DOHH2 (cell line): ENCODE measurements around the gene ARL6IP6.

Source experiments
- H3F3A ChIP-seq: fragments of 200-600 bp; sonication (generic), shearing (Covaris generic); 2 replicates; pipeline ENCODE4 v1.6.0; 2016; ENCODE audit warnings: antibody characterized with exemption, mild to moderate bottlenecking; ENCODE audit not compliant: control insufficient read depth, insufficient read depth
- H3K27ac ChIP-seq: fragments of 200-600 bp; sonication (generic); 2 replicates; pipeline ENCODE4 v1.5.1; 2014; ENCODE audit warnings: low read depth, mild to moderate bottlenecking, low read length, moderate library complexity
- H3K27me3 ChIP-seq: fragments of 200-600 bp; sonication (generic); 2 replicates; pipeline ENCODE4 v1.6.1; 2014; ENCODE audit warnings: mild to moderate bottlenecking, low read length, mixed read lengths; ENCODE audit not compliant: control insufficient read depth
- H3K36me3 ChIP-seq: fragments of 200-600 bp; sonication (generic); 2 replicates; pipeline ENCODE4 v1.6.1; 2014; ENCODE audit warnings: mild to moderate bottlenecking, low read length, moderate library complexity, mixed read lengths; ENCODE audit not compliant: control insufficient read depth
- H3K4me1 ChIP-seq: fragments of 200-600 bp; sonication (generic); 2 replicates; pipeline ENCODE4 v1.6.1; 2014; ENCODE audit warnings: mild to moderate bottlenecking, low read length, mixed read lengths; ENCODE audit not compliant: control insufficient read depth
- H3K4me2 ChIP-seq: fragments of 200-600 bp; sonication (generic); 2 replicates; pipeline ENCODE4 v1.6.0; 2014; ENCODE audit warnings: mild to moderate bottlenecking, low read length, moderate library complexity
- H3K4me3 ChIP-seq: fragments of 200-600 bp; sonication (generic); 2 replicates; pipeline ENCODE4 v1.5.1; 2014; ENCODE audit warnings: mild to moderate bottlenecking, low read length, mixed read lengths
- H3K79me2 ChIP-seq: fragments of 200-600 bp; sonication (generic); 2 replicates; pipeline ENCODE4 v1.6.1; 2014; ENCODE audit warnings: mild to moderate bottlenecking, low read length, mixed read lengths; ENCODE audit not compliant: control insufficient read depth
- H3K9me2 ChIP-seq: fragments of 200-600 bp; sonication (generic); replicated peaks from 2 replicates; pipeline ENCODE4 v1.6.1; 2014; ENCODE audit warnings: mild to moderate bottlenecking, low read length, mixed read lengths; ENCODE audit not compliant: control insufficient read depth
- H3K9me3 ChIP-seq: fragments of 200-600 bp; sonication (generic); 2 replicates; pipeline ENCODE4 v1.6.1; 2014; ENCODE audit warnings: antibody characterized with exemption, low read length, mixed read lengths; ENCODE audit not compliant: control insufficient read depth, insufficient read depth
- H4K20me1 ChIP-seq: fragments of 200-600 bp; sonication (generic); 2 replicates; pipeline ENCODE4 v1.6.0; 2014; ENCODE audit warnings: low read depth, mild to moderate bottlenecking, antibody characterized with exemption, low read length, moderate library complexity; ENCODE audit not compliant: control insufficient read depth, insufficient read depth
- CTCF ChIP-seq: fragments of 200-600 bp; sonication (generic); IDR thresholded peaks from one replicate; pipeline ENCODE4 v1.5.1; 2014; ENCODE audit warnings: antibody characterized with exemption, mild to moderate bottlenecking, low read depth, low read length; ENCODE audit not compliant: poor library complexity, severe bottlenecking
- EZH2phosphoT487 ChIP-seq: fragments of 200-600 bp; sonication (generic); IDR thresholded peaks from 2 replicates; pipeline ENCODE4 v1.6.1; 2017; ENCODE audit warnings: borderline replicate concordance, mild to moderate bottlenecking, antibody characterized with exemption, low read length, moderate library complexity, mixed read lengths

Gene ARL6IP6

GRCh38 chr2:152763651-152764050 is 45.2 kb downstream of the ARL6IP6 start:
- no peaks in the 10 kb centered on the region for H3K4me1 ChIP-seq
- no peak for TF ChIP-seq EZH2phosphoT487
- TF ChIP-seq CTCF = no peak
- H3K27ac ChIP-seq = no peak overlapping the region
- no peaks in the 10 kb centered on the region for H3K9me2 ChIP-seq
- no peak overlapping the region for H3K4me3 ChIP-seq
- no peaks in the 10 kb centered on the region for H4K20me1 ChIP-seq
- no peaks in the 10 kb centered on the region for H3K9me3 ChIP-seq
- peaks cover 40% of the 10 kb centered on the region for H3K36me3 ChIP-seq
- no peaks in the 10 kb centered on the region for H3F3A ChIP-seq
- H3K27me3 ChIP-seq = no peaks in the 10 kb centered on the region
- H3K79me2 ChIP-seq = no peaks in the 10 kb centered on the region
- no peak overlapping the region for H3K4me2 ChIP-seq

- H4K20me1 ChIP-seq = no peaks in the 10 kb centered on the region
- H3K9me2 ChIP-seq = no peaks in the 10 kb centered on the region
- peaks cover 16% of the 10 kb centered on the region for H3K36me3 ChIP-seq
- no peak for TF ChIP-seq CTCF
- no peak for TF ChIP-seq EZH2phosphoT487
- H3K4me1 ChIP-seq = no peaks in the 10 kb centered on the region
- H3K27me3 ChIP-seq = no peaks in the 10 kb centered on the region
- H3K79me2 ChIP-seq = no peaks in the 10 kb centered on the region
- no peak overlapping the region for H3K4me3 ChIP-seq
- H3F3A ChIP-seq = no peaks in the 10 kb centered on the region
- no peak overlapping the region for H3K27ac ChIP-seq
- no peak overlapping the region for H3K4me2 ChIP-seq
- no peaks in the 10 kb centered on the region for H3K9me3 ChIP-seq
Observed at GRCh38 chr2:152766928-152767327, 48.5 kb downstream of the ARL6IP6 start.

- no peak overlapping the region for H3K4me3 ChIP-seq
- H3K36me3 ChIP-seq = no peaks in the 10 kb centered on the region
- no peaks in the 10 kb centered on the region for H3F3A ChIP-seq
- H3K27me3 ChIP-seq = no peaks in the 10 kb centered on the region; the same call in 1 of the 2 replicates
- H3K27ac ChIP-seq = no peak overlapping the region
- no peaks in the 10 kb centered on the region for H3K9me2 ChIP-seq
- H4K20me1 ChIP-seq = no peaks in the 10 kb centered on the region
- no peaks in the 10 kb centered on the region for H3K4me1 ChIP-seq
- no peaks in the 10 kb centered on the region for H3K9me3 ChIP-seq
- H3K4me2 ChIP-seq = no peak overlapping the region
- H3K79me2 ChIP-seq = no peaks in the 10 kb centered on the region
- TF ChIP-seq EZH2phosphoT487 = no peak
- no peak for TF ChIP-seq CTCF
Observed at GRCh38 chr2:152781175-152781574, 62.8 kb downstream of the ARL6IP6 start.

GRCh38 chr2:152782171-152782570 is 63.8 kb downstream of the ARL6IP6 start:
- Histone ChIP-seq H3K79me2 (no peaks in the 10 kb centered on the region), H4K20me1 (no peaks in the 10 kb centered on the region), H3K9me2 (no peaks in the 10 kb centered on the region), H3K27me3 (no peaks in the 10 kb centered on the region; the same call in 1 of the 2 replicates), H3F3A (no peaks in the 10 kb centered on the region), H3K4me1 (no peaks in the 10 kb centered on the region), H3K9me3 (no peaks in the 10 kb centered on the region; the same call in 1 of the 2 replicates), H3K4me2 (no peak overlapping the region), H3K36me3 (no peaks in the 10 kb centered on the region), H3K4me3 (no peak overlapping the region), H3K27ac (no peak overlapping the region)
- TF ChIP-seq CTCF (no peak), EZH2phosphoT487 (no peak)
